ENCODE measurements around the gene THAP4. TPM values are rescaled to one million over a fixed set of nuclear protein-coding genes. Genes with fewer than 3 reads are reported as not detected.
"Not testable (repeated sequence)": the region's sequence is repeated elsewhere in the genome, so short reads cannot be mapped to it uniquely, and the experiment has no call there.

The THAP4 gene
- total RNA-seq, 2 donors from 2014 or later: 27.2 to 31.1 TPM

GRCh38 chr2:241577413-241578122 lies 59.4 kb downstream of the THAP4 start:
- no peaks in the 10 kb centered on the region for H3K9me3 ChIP-seq
- H3K27me3 ChIP-seq (replicated peaks; ENCODE audit: insufficient read depth): no peaks in the 10 kb centered on the region
- TF ChIP-seq CTCF (IDR thresholded peaks at IDR 0.05): no peak
- H3K4me3 ChIP-seq: no peak overlapping the region
- DNase-seq (ENCODE audit: low spot score) (no peak), ATAC-seq (ENCODE audit: insufficient number of reproducible peaks, low FRiP score, low read depth) (no peak)
- no peak overlapping the region for H3K27ac ChIP-seq
- H3K36me3 ChIP-seq: peaks cover 6% of the 10 kb centered on the region
- H3K4me1 ChIP-seq (ENCODE audit: control insufficient read depth in 1 of 2, low read depth in 2 of 2): no peaks in the 10 kb centered on the region

DNA sequence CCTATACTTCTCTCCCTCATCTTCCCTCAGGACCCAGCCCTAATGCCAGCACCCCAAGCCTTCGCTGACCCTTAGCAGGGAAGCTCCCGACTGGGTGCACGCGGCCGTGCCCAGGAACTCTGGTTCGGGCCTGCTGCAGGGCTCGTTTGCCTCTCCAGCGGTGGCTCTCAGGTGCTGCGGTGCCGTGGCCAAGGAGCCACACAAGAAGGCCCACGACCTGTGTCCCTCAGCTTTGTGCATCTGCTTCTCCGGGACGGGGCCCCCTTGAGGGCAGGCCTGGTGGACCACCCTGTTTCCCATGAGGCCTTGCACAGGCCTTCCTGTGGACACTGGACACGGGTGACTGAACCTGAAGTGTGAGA lies 60.7 kb downstream of the THAP4 start:
- Histone ChIP-seq H3K27me3 (replicated peaks; ENCODE audit: insufficient read depth) (no peaks in the 10 kb centered on the region), H3K4me1 (ENCODE audit: control insufficient read depth in 1 of 2, low read depth in 2 of 2) (no peaks in the 10 kb centered on the region), H3K9me3 (no peaks in the 10 kb centered on the region), H3K27ac (no peak overlapping the region), H3K4me3 (no peak overlapping the region), H3K36me3 (no peaks in the 10 kb centered on the region)
- no peak for ATAC-seq (ENCODE audit: insufficient number of reproducible peaks, low FRiP score, low read depth)
- no peak for DNase-seq (ENCODE audit: low spot score)
- TF ChIP-seq CTCF (IDR thresholded peaks at IDR 0.05): no peak

- no peak for TF ChIP-seq CTCF (IDR thresholded peaks at IDR 0.05)
- H3K27ac ChIP-seq: no peak overlapping the region
- H3K27me3 ChIP-seq (replicated peaks; ENCODE audit: insufficient read depth): no peaks in the 10 kb centered on the region
- H3K36me3 ChIP-seq: no peaks in the 10 kb centered on the region
- ATAC-seq (ENCODE audit: insufficient number of reproducible peaks, low FRiP score, low read depth) (no peak), DNase-seq (ENCODE audit: low spot score) (no peak)
- no peak overlapping the region for H3K4me3 ChIP-seq
- H3K9me3 ChIP-seq: no peaks in the 10 kb centered on the region
- H3K4me1 ChIP-seq (ENCODE audit: control insufficient read depth in 1 of 2, low read depth in 2 of 2): no peaks in the 10 kb centered on the region
Measured at GRCh38 chr2:241575624-241576292, 61.2 kb downstream of the THAP4 start.

DNA sequence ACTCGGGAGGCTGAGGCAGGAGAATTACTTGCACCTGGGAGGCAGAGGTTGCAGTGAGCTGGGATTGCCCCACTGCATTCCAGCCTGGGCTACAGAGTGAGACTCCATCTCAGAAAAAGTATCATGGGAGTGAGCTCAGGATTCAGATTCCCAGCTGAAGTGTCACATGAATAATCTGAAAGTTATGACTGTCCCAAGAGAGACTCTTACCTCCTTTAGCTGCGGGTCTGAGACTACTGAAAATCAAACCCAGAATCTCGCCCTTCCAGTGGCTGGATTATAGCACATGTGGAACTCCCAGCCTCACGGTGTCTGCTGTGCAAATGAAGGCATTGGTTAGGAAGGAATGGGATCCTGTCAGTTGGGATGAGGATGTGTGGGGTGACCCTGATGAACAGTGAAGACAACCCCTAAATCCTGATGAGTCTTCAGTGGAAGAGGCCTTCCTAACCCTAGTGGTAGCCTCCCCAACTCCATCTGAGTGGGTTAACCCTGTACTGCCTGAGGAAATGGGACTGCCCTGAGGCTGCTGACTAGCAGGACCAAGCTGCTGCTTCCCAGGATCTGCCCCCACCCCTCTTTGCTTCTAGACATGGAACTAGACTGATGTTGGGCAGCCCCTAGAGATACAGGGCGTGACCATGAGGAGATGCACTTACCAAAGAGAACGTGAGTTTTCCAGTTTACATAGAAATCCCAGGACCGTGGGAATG lies 61.9 kb downstream of the THAP4 start:
- no peaks in the 10 kb centered on the region for H3K27me3 ChIP-seq (replicated peaks; ENCODE audit: insufficient read depth)
- H3K27ac ChIP-seq: no peak overlapping the region
- ATAC-seq (ENCODE audit: insufficient number of reproducible peaks, low FRiP score, low read depth) (no peak), DNase-seq (ENCODE audit: low spot score) (no peak)
- no peaks in the 10 kb centered on the region for H3K9me3 ChIP-seq
- H3K4me3 ChIP-seq: no peak overlapping the region
- no peaks in the 10 kb centered on the region for H3K4me1 ChIP-seq (ENCODE audit: control insufficient read depth in 1 of 2, low read depth in 2 of 2)
- no peaks in the 10 kb centered on the region for H3K36me3 ChIP-seq
- TF ChIP-seq CTCF (IDR thresholded peaks at IDR 0.05): no peak

- DNase-seq (ENCODE audit: low spot score): no peak
- Histone ChIP-seq H3K4me3 (no peak overlapping the region), H3K36me3 (no peaks in the 10 kb centered on the region), H3K27ac (no peak overlapping the region), H3K9me3 (no peaks in the 10 kb centered on the region), H3K27me3 (replicated peaks; ENCODE audit: insufficient read depth) (no peaks in the 10 kb centered on the region), H3K4me1 (ENCODE audit: control insufficient read depth in 1 of 2, low read depth in 2 of 2) (no peaks in the 10 kb centered on the region)
- ATAC-seq (ENCODE audit: insufficient number of reproducible peaks, low FRiP score, low read depth): no peak
- no peak for TF ChIP-seq CTCF (IDR thresholded peaks at IDR 0.05)
Measured at GRCh38 chr2:241573741-241574140, 63.2 kb downstream of the THAP4 start.

DNA sequence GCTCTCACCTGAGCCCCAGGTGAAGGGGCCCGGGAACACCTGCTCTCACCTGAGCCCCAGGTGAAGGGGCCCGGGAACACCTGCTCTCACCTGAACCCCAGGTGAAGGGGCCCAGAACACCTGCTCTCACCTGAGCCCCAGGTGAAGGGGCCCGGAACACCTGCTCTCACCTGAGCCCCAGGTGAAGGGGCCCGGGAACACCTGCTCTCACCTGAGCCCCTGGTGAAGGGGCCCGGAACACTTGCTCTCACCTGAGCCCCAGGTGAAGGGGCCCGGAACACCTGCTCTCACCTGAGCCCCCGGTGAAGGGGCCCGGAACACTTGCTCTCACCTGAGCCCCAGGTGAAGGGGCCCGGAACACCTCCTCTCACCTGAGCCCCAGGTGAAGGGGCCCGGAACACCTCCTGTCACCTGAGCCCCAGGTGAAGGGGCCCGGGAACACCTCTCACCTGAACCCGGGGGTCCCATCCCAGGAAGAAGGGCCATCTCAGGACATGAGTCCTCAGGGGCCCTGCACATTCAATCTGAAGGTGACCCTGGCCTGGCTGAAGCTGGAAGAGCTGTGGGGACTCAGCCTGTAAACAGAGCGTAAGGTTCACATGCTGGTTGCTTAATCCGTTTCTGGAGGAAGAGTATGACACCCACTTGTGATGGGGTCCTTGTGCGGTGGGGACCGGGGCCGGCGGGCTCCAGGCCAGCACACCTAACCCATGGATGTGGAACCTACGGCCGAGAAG lies 63.9 kb downstream of the THAP4 start:
- not testable (repeated sequence) for H3K27ac ChIP-seq; H3K36me3 ChIP-seq; ATAC-seq (ENCODE audit: insufficient number of reproducible peaks, low FRiP score, low read depth); H3K4me3 ChIP-seq; H3K9me3 ChIP-seq; H3K27me3 ChIP-seq (replicated peaks; ENCODE audit: insufficient read depth); H3K4me1 ChIP-seq (ENCODE audit: control insufficient read depth in 1 of 2, low read depth in 2 of 2); DNase-seq (ENCODE audit: low spot score)

All from thoracic aorta (tissue), 2 donors.